ENCODE data around the gene POMGNT1. TPM values are rescaled to one million over a fixed set of nuclear protein-coding genes. Genes with fewer than 3 reads are reported as not detected.
A peak's percentile ranks its signal among the peaks of the same experiment; 100 is the strongest.
"Not testable (repeated sequence)": the region's sequence is repeated elsewhere in the genome, so short reads cannot be mapped to it uniquely, and the experiment has no call there.

The POMGNT1 gene
- total and polyA plus RNA-seq, 2 of the 13 experiments (the other 11 are each of a cell fraction or from before 2014, with no cell fraction given): 33.9 to 46.8 TPM

DNA sequence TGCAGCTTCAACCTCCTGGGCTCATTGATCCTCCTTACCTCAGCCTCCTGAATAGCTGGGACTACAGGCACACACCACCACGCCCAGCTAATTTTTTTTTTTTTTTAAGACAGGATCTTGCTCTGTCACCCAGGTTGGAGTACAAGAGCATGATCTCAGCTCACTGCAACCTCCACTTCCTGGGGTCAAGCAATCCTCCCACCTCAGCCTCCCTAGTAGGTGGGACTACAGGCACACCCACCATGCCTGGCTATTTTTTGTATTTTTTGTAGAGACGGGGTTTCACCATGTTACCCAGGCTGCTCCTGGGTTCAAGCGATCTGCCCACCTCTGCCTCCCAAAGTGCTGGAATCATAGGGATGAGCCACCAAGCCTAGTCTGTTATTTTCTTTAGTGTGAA is 45.6 kb upstream of the POMGNT1 start:
- H3K4me2 ChIP-seq (ENCODE audit: low read depth, low read length); DNase-seq (ENCODE audit: low spot score); H3K9me3 ChIP-seq (ENCODE audit: low read length); H3K36me3 ChIP-seq (replicated peaks in 1 of 2; ENCODE audit: control insufficient read depth in 1 of 2, insufficient read depth in 2 of 2, low read length in 2 of 2); BruUV-seq (replicated peaks); ATAC-seq; in situ Hi-C loops (cut with HindIII; ENCODE audit: extremely low pct_ligation_motif_present, low pct_unique_long_range_greater_than_20kb); H3K79me2 ChIP-seq (ENCODE audit: insufficient read depth, low read length); H3K4me3 ChIP-seq (replicated peaks in 1 of 3; ENCODE audit: insufficient read depth in 1 of 3, low read depth in 2 of 3, low read length in 3 of 3); H3K27me3 ChIP-seq (ENCODE audit: control insufficient read depth in 1 of 2, insufficient read depth in 2 of 2, low read length in 2 of 2); H2AFZ ChIP-seq (ENCODE audit: low read length); H3K9ac ChIP-seq (ENCODE audit: insufficient read depth, low read depth, low read length); intact Hi-C loops (cut with micrococcal nuclease; ENCODE audit: unreplicated experiment); FAIRE-seq; H4K20me1 ChIP-seq (ENCODE audit: insufficient read depth, low read length): not testable (repeated sequence)
- TF ChIP-seq, protein P1, sequence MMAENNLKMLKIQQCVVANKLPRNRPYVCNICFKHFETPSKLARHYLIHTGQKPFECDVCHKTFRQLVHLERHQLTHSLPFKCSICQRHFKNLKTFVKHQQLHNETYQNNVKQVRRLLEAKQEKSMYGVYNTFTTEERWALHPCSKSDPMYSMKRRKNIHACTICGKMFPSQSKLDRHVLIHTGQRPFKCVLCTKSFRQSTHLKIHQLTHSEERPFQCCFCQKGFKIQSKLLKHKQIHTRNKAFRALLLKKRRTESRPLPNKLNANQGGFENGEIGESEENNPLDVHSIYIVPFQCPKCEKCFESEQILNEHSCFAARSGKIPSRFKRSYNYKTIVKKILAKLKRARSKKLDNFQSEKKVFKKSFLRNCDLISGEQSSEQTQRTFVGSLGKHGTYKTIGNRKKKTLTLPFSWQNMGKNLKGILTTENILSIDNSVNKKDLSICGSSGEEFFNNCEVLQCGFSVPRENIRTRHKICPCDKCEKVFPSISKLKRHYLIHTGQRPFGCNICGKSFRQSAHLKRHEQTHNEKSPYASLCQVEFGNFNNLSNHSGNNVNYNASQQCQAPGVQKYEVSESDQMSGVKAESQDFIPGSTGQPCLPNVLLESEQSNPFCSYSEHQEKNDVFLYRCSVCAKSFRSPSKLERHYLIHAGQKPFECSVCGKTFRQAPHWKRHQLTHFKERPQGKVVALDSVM (CRISPR knock-in tag; IDR thresholded peaks at IDR 0.05): peak; percentile 74
- CTCF ChIA-PET (ENCODE audit: low intra/inter-chr PET ratio, low total read pairs): interaction anchor here (1.0 kb wide), 1 partner anchor 104 kb away, joined by 3 read pairs; no protein-coding TSS in a partner anchor
- POLR2A ChIA-PET: interaction anchor here (0.6 to 1.2 kb wide), 3 partner anchors 12 to 61 kb away, joined by 3 read pairs; no protein-coding TSS in a partner anchor
- 91% methylated on average over 3 of the region's 3 CpGs for WGBS (ENCODE audit: low lambda C conversion rate)
- peaks cover 46% of the 10 kb centered on the region for H3K4me1 ChIP-seq (ENCODE audit: insufficient read depth, low read length)
- H3K27ac ChIP-seq (ENCODE audit: extremely low read length, insufficient read depth, low read length): peak overlapping the region; percentile 52

DNA sequence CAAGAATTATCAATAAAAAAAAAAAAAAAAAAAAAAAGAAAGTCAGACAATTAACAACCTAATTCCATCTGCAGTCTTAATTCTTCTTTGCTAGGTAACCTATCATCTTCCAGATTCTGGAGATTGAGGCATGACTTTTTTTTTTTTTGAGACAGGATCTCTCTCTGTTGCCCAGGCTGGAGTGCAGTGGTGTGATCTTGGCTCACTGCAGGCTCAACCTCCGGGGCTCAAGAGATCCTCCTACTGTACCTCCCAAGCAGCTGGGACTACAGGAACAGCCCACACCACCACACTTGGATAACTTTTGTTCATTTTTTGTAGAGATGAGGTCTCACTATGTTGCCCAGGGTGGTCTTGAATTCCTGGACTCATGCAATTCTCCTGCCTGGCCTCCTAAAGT is 44.7 kb upstream of the POMGNT1 start:
- Histone ChIP-seq H3K36me3 (replicated peaks in 1 of 2; ENCODE audit: control insufficient read depth in 1 of 2, insufficient read depth in 2 of 2, low read length in 2 of 2) (no peaks in the 10 kb centered on the region), H3K4me3 (replicated peaks in 1 of 3; ENCODE audit: insufficient read depth in 1 of 3, low read depth in 2 of 3, low read length in 3 of 3) (no peak overlapping the region), H3K27me3 (ENCODE audit: control insufficient read depth in 1 of 2, insufficient read depth in 2 of 2, low read length in 2 of 2) (no peaks in the 10 kb centered on the region; a peak in 1 of 5 replicates), H3K9me3 (ENCODE audit: low read length) (no peaks in the 10 kb centered on the region), H3K27ac (ENCODE audit: extremely low read length, insufficient read depth, low read length) (peak overlapping the region; percentile 60), H3K4me2 (ENCODE audit: low read depth, low read length) (peak overlapping the region; percentile 44; the same call in 1 of the 2 replicates), H3K4me1 (ENCODE audit: insufficient read depth, low read length) (peaks cover 38% of the 10 kb centered on the region), H3K79me2 (ENCODE audit: insufficient read depth, low read length) (no peaks in the 10 kb centered on the region), H2AFZ (ENCODE audit: low read length) (peak overlapping the region; percentile 42), H4K20me1 (ENCODE audit: insufficient read depth, low read length) (no peaks in the 10 kb centered on the region), H3K9ac (ENCODE audit: insufficient read depth, low read depth, low read length) (no peak overlapping the region)
- intact Hi-C loops (cut with micrococcal nuclease; ENCODE audit: unreplicated experiment) (no loop called here), in situ Hi-C loops (cut with HindIII; ENCODE audit: extremely low pct_ligation_motif_present, low pct_unique_long_range_greater_than_20kb) (no loop called here)
- TF ChIP-seq HOXA5 (CRISPR knock-in tag; IDR thresholded peaks at IDR 0.05) (0 out of 2 replicates have a peak, but pooled peaks have one; percentile 27), ZNF121 (CRISPR knock-in tag; IDR thresholded peaks at IDR 0.05) (peak; percentile 87), STAT5B (CRISPR knock-in tag; IDR thresholded peaks at IDR 0.05) (no peak)
- DNase-seq (ENCODE audit: low spot score): no peak
- no TSS peak for BruUV-seq (replicated peaks)
- no peak for FAIRE-seq
- ChIA-PET POLR2A (interaction anchor here (0.6 kb wide), 1 partner anchor 739 kb away, joined by 3 read pairs; no protein-coding TSS in a partner anchor), CTCF (ENCODE audit: low intra/inter-chr PET ratio, low total read pairs) (no interaction called here)
- WGBS (ENCODE audit: low lambda C conversion rate): 0% methylated on average over 1 of the region's 1 CpG
- no peak for ATAC-seq

DNA sequence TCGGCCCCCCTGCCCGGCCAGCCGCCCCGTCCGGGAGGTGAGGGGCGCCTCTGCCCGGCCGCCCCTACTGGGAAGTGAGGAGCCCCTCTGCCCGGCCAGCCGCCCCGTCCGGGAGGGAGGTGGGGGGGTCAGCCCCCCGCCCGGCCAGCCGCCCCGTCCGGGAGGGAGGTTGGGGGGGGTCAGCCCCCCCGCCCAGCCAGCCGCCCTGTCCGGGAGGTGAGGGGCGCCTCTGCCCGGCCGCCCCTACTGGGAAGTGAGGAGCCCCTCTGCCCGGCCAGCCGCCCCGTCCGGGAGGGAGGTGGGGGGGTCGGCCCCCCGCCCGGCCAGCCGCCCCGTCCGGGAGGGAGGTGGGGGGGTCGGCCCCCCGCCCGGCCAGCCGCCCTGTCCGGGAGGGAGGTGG is 43.5 kb upstream of the POMGNT1 start:
- CTCF ChIA-PET (ENCODE audit: low intra/inter-chr PET ratio, low total read pairs); intact Hi-C loops (cut with micrococcal nuclease; ENCODE audit: unreplicated experiment); H3K79me2 ChIP-seq (ENCODE audit: insufficient read depth, low read length); BruUV-seq (replicated peaks); H4K20me1 ChIP-seq (ENCODE audit: insufficient read depth, low read length); DNase-seq (ENCODE audit: low spot score); H3K36me3 ChIP-seq (replicated peaks in 1 of 2; ENCODE audit: control insufficient read depth in 1 of 2, insufficient read depth in 2 of 2, low read length in 2 of 2); H3K4me3 ChIP-seq (replicated peaks in 1 of 3; ENCODE audit: insufficient read depth in 1 of 3, low read depth in 2 of 3, low read length in 3 of 3); ATAC-seq; H3K9ac ChIP-seq (ENCODE audit: insufficient read depth, low read depth, low read length); H3K4me2 ChIP-seq (ENCODE audit: low read depth, low read length); H2AFZ ChIP-seq (ENCODE audit: low read length); H3K27ac ChIP-seq (ENCODE audit: extremely low read length, insufficient read depth, low read length); H3K27me3 ChIP-seq (ENCODE audit: control insufficient read depth in 1 of 2, insufficient read depth in 2 of 2, low read length in 2 of 2); FAIRE-seq; H3K9me3 ChIP-seq (ENCODE audit: low read length); in situ Hi-C loops (cut with HindIII; ENCODE audit: extremely low pct_ligation_motif_present, low pct_unique_long_range_greater_than_20kb); POLR2A ChIA-PET: not testable (repeated sequence)
- no CpG with 5 or more reads among the region's 38 CpGs for WGBS (ENCODE audit: low lambda C conversion rate)
- H3K4me1 ChIP-seq (ENCODE audit: insufficient read depth, low read length): peaks cover 36% of the 10 kb centered on the region

Data from HepG2 (cell line).